ENCODE measurements around the gene ATP2B1.

ATP2B1 gene

GRCh38 chr12:89709157-89709994 is 738 bp upstream of the ATP2B1 start (continued):
- TF ChIP-seq PRDM10 (tag by site-specific recombination; IDR thresholded peaks at IDR 0.05) (peak; percentile 79), ZSCAN4 (tag by site-specific recombination; IDR thresholded peaks at IDR 0.05) (0 out of 2 replicates have a peak, but pooled peaks have one; percentile 39), PRDM1 (tag by site-specific recombination; IDR thresholded peaks at IDR 0.05) (no peak), SP7 (tag by site-specific recombination; IDR thresholded peaks at IDR 0.05) (peak; percentile 90), ZNF768 (tag by site-specific recombination; IDR thresholded peaks at IDR 0.05) (no peak), ZNF10 (tag by site-specific recombination; IDR thresholded peaks at IDR 0.05) (0 out of 2 replicates have a peak, but pooled peaks have one; percentile 63), SCRT2 (tag by site-specific recombination; IDR thresholded peaks at IDR 0.05) (no peak), EGR2 (tag by site-specific recombination; IDR thresholded peaks at IDR 0.05; ENCODE audit: low read depth) (peak; percentile 97), ZNF362 (tag by site-specific recombination; IDR thresholded peaks at IDR 0.05) (no peak), ZNF660 (tag by site-specific recombination; IDR thresholded peaks at IDR 0.05) (peak; percentile 45), REPIN1 (tag by site-specific recombination; IDR thresholded peaks at IDR 0.05; ENCODE audit: low read depth) (no peak), ZNF121 (tag by site-specific recombination; IDR thresholded peaks at IDR 0.05) (no peak), ZNF211 (tag by site-specific recombination; IDR thresholded peaks at IDR 0.05; ENCODE audit: low read depth) (no peak), ZNF202 (tag by site-specific recombination; IDR thresholded peaks at IDR 0.05; ENCODE audit: borderline replicate concordance) (no peak), GLI4 (tag by site-specific recombination; IDR thresholded peaks at IDR 0.05) (0 out of 2 replicates have a peak, but pooled peaks have one; percentile 52), ZNF391 (tag by site-specific recombination; IDR thresholded peaks at IDR 0.05; ENCODE audit: borderline replicate concordance, low read depth) (peak; percentile 71; the same call in 1 of the 2 replicates), ZNF654 (tag by site-specific recombination; IDR thresholded peaks at IDR 0.05; ENCODE audit: low read depth) (no peak), ZNF341 (tag by site-specific recombination; IDR thresholded peaks at IDR 0.05; ENCODE audit: low read depth) (peak; percentile 81), ZNF114 (tag by site-specific recombination; IDR thresholded peaks at IDR 0.05) (no peak), WT1 (tag by site-specific recombination; IDR thresholded peaks at IDR 0.05) (peak; percentile 79), KLF7 (tag by site-specific recombination; IDR thresholded peaks at IDR 0.05; ENCODE audit: borderline replicate concordance) (no peak), ZNF155 (tag by site-specific recombination; IDR thresholded peaks at IDR 0.05) (no peak), ZBTB17 (tag by site-specific recombination; IDR thresholded peaks at IDR 0.05) (peak; percentile 65), ZNF830 (tag by site-specific recombination; IDR thresholded peaks at IDR 0.05; ENCODE audit: low read depth) (no peak), ZNF140 (tag by site-specific recombination; IDR thresholded peaks at IDR 0.05) (no peak), MZF1 (tag by site-specific recombination; IDR thresholded peaks at IDR 0.05; ENCODE audit: borderline replicate concordance) (no peak), GLIS1 (tag by site-specific recombination; IDR thresholded peaks at IDR 0.05) (peak; percentile 86), ZNF670 (tag by site-specific recombination; IDR thresholded peaks at IDR 0.05; ENCODE audit: low read depth) (no peak), PRDM6 (tag by site-specific recombination; IDR thresholded peaks at IDR 0.05) (no peak), GLIS2 (tag by site-specific recombination; IDR thresholded peaks at IDR 0.05) (peak; percentile 100), ZSCAN18 (tag by site-specific recombination; IDR thresholded peaks at IDR 0.05) (no peak)

All from HEK293 (cell line).